GM12872 (cell line): ENCODE results near the gene GSTK1.

Experiments
- CTCF ChIP-seq: IDR thresholded peaks from 3 replicates; pipeline ENCODE4 v1.5.1; 2011; ENCODE audit warnings: low read depth, mild to moderate bottlenecking, low read length, moderate library complexity; ENCODE audit not compliant: insufficient read depth

Gene GSTK1

GRCh38 chr7:143304938-143305337 lies 41.7 kb downstream of the GSTK1 start:
- no peak for TF ChIP-seq CTCF

GRCh38 chr7:143305423-143306070 lies 42.3 kb downstream of the GSTK1 start:
- peak; percentile 78 for TF ChIP-seq CTCF

GRCh38 chr7:143308632-143309031 lies 45.4 kb downstream of the GSTK1 start:
- no peak for TF ChIP-seq CTCF

GRCh38 chr7:143314127-143314526 lies 50.9 kb downstream of the GSTK1 start:
- no peak for TF ChIP-seq CTCF

GRCh38 chr7:143315776-143316175 lies 52.5 kb downstream of the GSTK1 start, which contains the start of gene CLCN1:
Gene CLCN1, plus strand, starts transcription at chr7:143316111. Its CDS starts 102 bp downstream, at chr7:143316213.
- no peak for TF ChIP-seq CTCF

GRCh38 chr7:143316492-143316891 lies 53.3 kb downstream of the GSTK1 start:
- TF ChIP-seq CTCF, result no peak

GRCh38 chr7:143318661-143319060 lies 55.4 kb downstream of the GSTK1 start:
- TF ChIP-seq CTCF, result no peak
